Measurements from ENCODE around the gene NEUROG3. TPM values are rescaled to one million over a fixed set of nuclear protein-coding genes. Genes with fewer than 3 reads are reported as not detected.

The NEUROG3 gene
- total and polyA plus RNA-seq, 2 experiments from 2014 or later = not detected

GRCh38 chr10:69588358-69588757 is 15.1 kb upstream of the NEUROG3 start:
- Histone ChIP-seq H3K4me3 (no peak overlapping the region), H3K4me1 (ENCODE audit: insufficient read depth) (no peaks in the 10 kb centered on the region), H2AFZ (no peak overlapping the region), H3F3A (ENCODE audit: insufficient read depth) (no peaks in the 10 kb centered on the region), H3K9me2 (ENCODE audit: insufficient read depth) (no peaks in the 10 kb centered on the region), H3K27me3 (replicated peaks; ENCODE audit: insufficient read depth) (peaks cover 5% of the 10 kb centered on the region; the same call in 1 of the 2 replicates), H3K79me2 (ENCODE audit: insufficient read depth) (no peaks in the 10 kb centered on the region), H4K20me1 (ENCODE audit: insufficient read depth) (no peaks in the 10 kb centered on the region), H3K4me2 (ENCODE audit: unreplicated experiment) (no peak overlapping the region), H3K27ac (no peak overlapping the region), H3K36me3 (ENCODE audit: low read depth) (no peaks in the 10 kb centered on the region), H3K9me3 (ENCODE audit: low read depth) (no peaks in the 10 kb centered on the region), H3K9ac (no peak overlapping the region)
- DNase-seq = no peak
- TF ChIP-seq EZH2phosphoT487 (IDR thresholded peaks at IDR 0.05; ENCODE audit: insufficient read depth, low read depth) (no peak), EZH2 (IDR thresholded peaks at IDR 0.05; ENCODE audit: insufficient read depth, poor library complexity, severe bottlenecking) (no peak)
- in situ Hi-C loops (cut with MboI) = no loop called here
- WGBS, 2 experiments (ENCODE audit: low coverage in 1 of 2, low lambda C conversion rate in 2 of 2, missing lambda C conversion rate in 2 of 2) = 2 to 5% methylated on average over 3 of the region's 3 CpGs

- Histone ChIP-seq H3K9me2 (ENCODE audit: insufficient read depth) (no peaks in the 10 kb centered on the region), H3K27ac (no peak overlapping the region), H3K4me3 (no peak overlapping the region), H2AFZ (no peak overlapping the region), H3F3A (ENCODE audit: insufficient read depth) (no peaks in the 10 kb centered on the region), H3K27me3 (replicated peaks; ENCODE audit: insufficient read depth) (peaks cover 8% of the 10 kb centered on the region), H3K4me1 (ENCODE audit: insufficient read depth) (no peaks in the 10 kb centered on the region), H4K20me1 (ENCODE audit: insufficient read depth) (no peaks in the 10 kb centered on the region), H3K9ac (no peak overlapping the region), H3K4me2 (ENCODE audit: unreplicated experiment) (no peak overlapping the region), H3K9me3 (ENCODE audit: low read depth) (no peaks in the 10 kb centered on the region), H3K36me3 (ENCODE audit: low read depth) (no peaks in the 10 kb centered on the region), H3K79me2 (ENCODE audit: insufficient read depth) (no peaks in the 10 kb centered on the region)
- 49 to 52% methylated on average over 3 of the region's 3 CpGs for WGBS, 2 experiments (ENCODE audit: low coverage in 1 of 2, low lambda C conversion rate in 2 of 2, missing lambda C conversion rate in 2 of 2)
- DNase-seq = no peak
- in situ Hi-C loops (cut with MboI) = no loop called here
- no peak for TF ChIP-seq EZH2phosphoT487 (IDR thresholded peaks at IDR 0.05; ENCODE audit: insufficient read depth, low read depth)
- no peak for TF ChIP-seq EZH2 (IDR thresholded peaks at IDR 0.05; ENCODE audit: insufficient read depth, poor library complexity, severe bottlenecking)
These were observed 11.4 kb upstream of the NEUROG3 start for GRCh38 chr10:69584624-69585023.

GRCh38 chr10:69583106-69583505 is 9.9 kb upstream of the NEUROG3 start:
- no peak for DNase-seq
- H3K9me3 ChIP-seq (ENCODE audit: low read depth) = no peaks in the 10 kb centered on the region
- H3K9me2 ChIP-seq (ENCODE audit: insufficient read depth) = no peaks in the 10 kb centered on the region
- no peaks in the 10 kb centered on the region for H4K20me1 ChIP-seq (ENCODE audit: insufficient read depth)
- H3K4me1 ChIP-seq (ENCODE audit: insufficient read depth) = no peaks in the 10 kb centered on the region
- no peaks in the 10 kb centered on the region for H3F3A ChIP-seq (ENCODE audit: insufficient read depth)
- in situ Hi-C loops (cut with MboI) = no loop called here
- no peaks in the 10 kb centered on the region for H3K36me3 ChIP-seq (ENCODE audit: low read depth)
- no peak overlapping the region for H3K4me2 ChIP-seq (ENCODE audit: unreplicated experiment)
- H3K27me3 ChIP-seq (replicated peaks; ENCODE audit: insufficient read depth) = peaks cover 13% of the 10 kb centered on the region
- 13 to 18% methylated on average over 2 of the region's 2 CpGs for WGBS, 2 experiments (ENCODE audit: low coverage in 1 of 2, low lambda C conversion rate in 2 of 2, missing lambda C conversion rate in 2 of 2)
- no peak overlapping the region for H3K27ac ChIP-seq
- H3K4me3 ChIP-seq = no peak overlapping the region
- TF ChIP-seq EZH2 (IDR thresholded peaks at IDR 0.05; ENCODE audit: insufficient read depth, poor library complexity, severe bottlenecking) (no peak), EZH2phosphoT487 (IDR thresholded peaks at IDR 0.05; ENCODE audit: insufficient read depth, low read depth) (no peak)
- no peak overlapping the region for H2AFZ ChIP-seq
- H3K79me2 ChIP-seq (ENCODE audit: insufficient read depth) = no peaks in the 10 kb centered on the region
- no peak overlapping the region for H3K9ac ChIP-seq

- TF ChIP-seq EZH2phosphoT487 (IDR thresholded peaks at IDR 0.05; ENCODE audit: insufficient read depth, low read depth) (no peak), EZH2 (IDR thresholded peaks at IDR 0.05; ENCODE audit: insufficient read depth, poor library complexity, severe bottlenecking) (no peak)
- Histone ChIP-seq H4K20me1 (ENCODE audit: insufficient read depth) (no peaks in the 10 kb centered on the region), H3K4me1 (ENCODE audit: insufficient read depth) (no peaks in the 10 kb centered on the region), H3K27ac (no peak overlapping the region), H3K36me3 (ENCODE audit: low read depth) (no peaks in the 10 kb centered on the region), H3K9ac (no peak overlapping the region), H3K27me3 (replicated peaks; ENCODE audit: insufficient read depth) (peaks cover 31% of the 10 kb centered on the region), H3K4me3 (no peak overlapping the region), H3K9me3 (ENCODE audit: low read depth) (no peaks in the 10 kb centered on the region), H3K79me2 (ENCODE audit: insufficient read depth) (no peaks in the 10 kb centered on the region), H3F3A (ENCODE audit: insufficient read depth) (no peaks in the 10 kb centered on the region), H2AFZ (no peak overlapping the region), H3K9me2 (ENCODE audit: insufficient read depth) (no peaks in the 10 kb centered on the region), H3K4me2 (ENCODE audit: unreplicated experiment) (no peak overlapping the region)
- DNase-seq = no peak
- WGBS, 2 experiments (ENCODE audit: low coverage in 1 of 2, low lambda C conversion rate in 2 of 2, missing lambda C conversion rate in 2 of 2) = 36 to 46% methylated on average over 5 of the region's 5 CpGs
- in situ Hi-C loops (cut with MboI) = no loop called here
These were observed 7.2 kb upstream of the NEUROG3 start for GRCh38 chr10:69580435-69580834.

All from GM23248 (cell line).